T-helper 1 cell (primary cell): ENCODE results near the gene TFB2M.
A peak's percentile ranks its signal among the peaks of the same experiment; 100 is the strongest.

Source experiments
- DNase-seq, 5 donors: peaks; one replicate each; pipeline ENCODE4 v3.0.0-alpha.2; 2012 to 2020

Gene TFB2M

DNA sequence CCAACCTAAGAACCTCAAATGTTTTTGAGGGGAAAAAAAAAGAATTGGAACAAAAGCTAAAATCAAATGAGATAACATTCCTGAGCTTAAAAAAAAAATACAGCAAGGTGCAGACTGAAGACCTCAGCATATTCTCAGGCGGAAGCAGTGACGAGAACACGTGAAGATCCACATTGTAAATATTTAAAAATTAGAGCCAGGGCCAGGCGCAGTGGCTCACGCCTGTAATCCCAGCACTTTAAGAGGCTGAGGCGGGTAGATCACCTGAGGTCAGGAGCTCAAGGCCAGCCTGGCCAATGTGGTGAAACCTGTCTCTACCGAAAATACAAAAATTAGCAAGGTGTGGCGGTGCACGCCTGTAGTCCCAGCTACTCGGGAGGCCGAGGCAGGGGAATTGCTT is 15.7 kb downstream of the TFB2M start:
- DNase-seq: no peak

DNA sequence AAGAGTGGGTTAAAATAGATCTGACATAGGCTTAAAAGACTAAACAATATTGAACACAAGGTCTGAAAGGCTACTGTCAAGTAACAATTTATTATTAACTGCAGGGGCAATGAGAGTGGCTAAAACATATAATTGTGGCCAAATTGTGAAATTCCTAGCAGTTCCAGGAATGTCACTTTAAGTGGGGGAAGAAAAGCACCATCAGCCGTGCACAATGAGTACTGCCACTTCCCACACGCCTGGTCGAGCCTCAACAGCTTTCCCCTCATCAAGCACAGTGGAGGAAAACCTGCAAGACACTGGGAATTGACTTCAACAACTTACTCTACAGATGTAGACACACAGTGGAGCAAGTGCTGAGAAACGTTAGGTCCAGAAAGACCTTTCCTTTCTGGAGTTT is 16.4 kb downstream of the TFB2M start:
- DNase-seq: no peak

DNA sequence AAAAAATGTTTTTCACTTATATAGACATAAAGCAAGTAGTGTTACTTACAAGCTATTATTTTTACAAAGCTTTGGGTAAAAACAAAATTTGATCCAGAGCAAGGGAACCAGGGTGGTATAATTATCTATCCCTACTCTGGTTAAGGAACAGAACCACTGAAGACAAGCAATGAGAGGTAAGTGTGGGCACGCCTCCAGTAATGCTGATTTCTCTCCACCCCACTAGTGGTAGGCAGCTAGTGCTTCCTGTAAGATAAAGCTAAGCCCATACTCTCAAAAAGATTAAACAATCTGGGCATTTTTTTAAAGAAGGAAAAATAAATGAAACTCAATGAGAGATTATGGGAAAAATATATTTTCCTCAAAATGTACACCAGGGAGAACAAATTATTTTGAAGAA is 22.1 kb downstream of the TFB2M start:
- no peak for DNase-seq

DNA sequence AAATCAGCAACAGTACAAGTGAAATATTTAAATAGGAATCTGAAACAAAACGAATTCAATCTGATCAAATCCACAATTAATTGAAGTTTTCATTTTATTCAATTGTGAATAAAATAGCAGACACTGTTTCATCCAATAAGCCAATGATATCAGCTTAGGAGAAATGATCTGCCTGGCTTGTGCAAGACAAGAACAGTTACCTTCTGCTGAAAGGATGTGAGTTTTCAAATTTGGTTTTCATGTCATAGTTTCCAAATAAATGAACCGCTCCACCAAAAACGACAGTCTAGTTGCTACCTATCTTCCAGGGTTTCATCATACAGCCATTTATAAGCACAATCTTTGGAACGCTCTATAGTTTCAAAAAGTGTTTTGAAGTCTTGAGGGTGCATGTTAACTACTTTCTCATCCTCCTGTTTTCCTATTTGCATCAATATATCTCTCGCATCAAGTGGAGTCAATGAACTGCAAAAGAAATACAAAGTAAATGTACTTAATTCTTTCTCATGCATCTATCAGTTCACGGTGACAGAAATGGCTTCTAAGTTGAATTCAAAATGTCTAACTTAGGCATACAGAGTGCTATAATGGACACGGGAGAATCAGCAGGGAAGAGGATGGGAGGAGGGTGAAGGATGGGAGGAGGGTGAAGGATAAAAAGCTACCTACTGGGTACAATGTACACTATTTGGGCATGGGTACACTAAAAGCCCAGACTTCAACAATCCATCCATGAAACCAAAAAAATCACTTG is 25.1 kb downstream of the TFB2M start:
- DNase-seq: no peak

DNA sequence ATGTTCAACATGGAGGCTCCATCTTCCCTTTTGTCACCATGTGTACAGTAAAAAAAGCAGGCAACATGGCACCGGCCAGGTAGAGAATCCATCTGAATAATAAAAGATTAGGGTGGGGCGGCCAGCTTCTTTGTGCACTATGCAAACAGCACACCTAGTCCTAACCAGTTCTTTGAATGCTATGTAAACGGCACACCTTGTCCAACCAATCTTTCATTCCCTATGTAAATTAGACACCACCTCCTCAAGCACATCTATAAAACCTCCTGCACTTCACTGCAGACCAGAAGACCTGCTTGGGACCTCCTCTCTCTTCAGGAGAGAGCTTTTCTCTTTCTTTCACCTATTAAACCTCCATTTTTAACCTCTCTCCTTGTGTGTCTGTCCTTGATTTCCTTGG is 28.2 kb downstream of the TFB2M start:
- no peak for DNase-seq

DNA sequence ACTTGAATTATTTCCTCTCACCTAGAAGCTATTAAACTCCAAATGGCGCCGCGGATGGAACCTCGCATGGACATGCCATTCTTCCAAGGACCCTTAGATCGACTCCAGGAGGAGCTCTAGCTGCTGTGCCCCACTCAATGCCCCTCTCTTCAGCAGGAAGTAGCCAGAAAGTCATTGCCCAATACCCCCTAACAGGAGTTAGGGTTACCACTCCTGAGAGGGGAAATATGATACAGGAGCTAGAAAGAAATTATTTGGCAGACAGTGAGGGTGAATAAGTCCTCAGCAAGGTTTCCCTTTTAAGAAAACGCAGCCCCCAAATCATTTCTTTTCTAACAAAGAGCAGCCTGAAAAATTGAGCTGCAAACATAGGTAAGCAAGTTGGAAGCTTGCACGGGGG is 28.6 kb downstream of the TFB2M start:
- no peak for DNase-seq

DNA sequence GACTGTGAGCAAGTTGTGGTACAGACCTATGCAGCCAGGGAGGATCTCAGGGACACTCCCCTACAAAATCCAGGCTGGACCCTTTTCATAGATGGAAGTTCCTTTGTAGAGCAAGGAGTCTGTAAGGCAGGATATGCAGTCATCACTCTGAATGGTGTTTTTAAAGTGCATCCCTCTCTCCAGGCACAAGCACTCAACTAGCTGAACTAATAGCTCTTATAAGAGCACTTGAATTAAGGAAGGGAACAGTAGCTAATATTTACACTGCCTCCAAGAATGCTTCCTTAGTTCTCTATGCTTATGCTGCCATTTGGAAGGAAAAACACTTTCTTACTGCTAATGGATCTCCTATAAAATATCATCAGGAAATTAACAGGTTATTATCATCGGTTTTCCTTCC is 31.9 kb downstream of the TFB2M start:
- no peak for DNase-seq

DNA sequence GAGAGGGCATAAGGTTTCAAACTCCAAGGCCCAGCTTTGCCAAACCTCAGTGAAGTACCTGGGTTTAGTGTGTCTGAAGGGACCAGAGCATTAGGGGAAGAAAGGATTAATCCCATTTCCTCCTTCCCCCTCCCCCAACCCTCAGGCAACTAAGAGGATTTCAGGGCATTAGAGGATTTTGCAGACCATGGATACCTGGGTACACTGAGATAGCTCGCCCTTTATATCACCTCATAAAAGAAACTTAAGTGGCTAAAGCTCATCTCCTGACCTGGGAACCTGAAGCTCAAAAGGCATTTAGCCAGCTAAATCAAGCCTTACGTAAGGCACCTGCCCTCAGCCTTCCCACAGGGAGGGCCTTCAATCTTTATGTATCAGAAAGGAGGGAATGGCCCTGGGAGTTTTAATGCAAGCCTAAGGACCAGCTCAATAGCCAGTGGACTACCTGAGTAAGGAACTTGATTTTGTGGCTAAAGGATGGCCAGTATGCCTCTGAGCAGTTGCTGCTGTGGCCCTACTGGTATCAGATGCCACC is 32.6 kb downstream of the TFB2M start:
- DNase-seq: no peak

DNA sequence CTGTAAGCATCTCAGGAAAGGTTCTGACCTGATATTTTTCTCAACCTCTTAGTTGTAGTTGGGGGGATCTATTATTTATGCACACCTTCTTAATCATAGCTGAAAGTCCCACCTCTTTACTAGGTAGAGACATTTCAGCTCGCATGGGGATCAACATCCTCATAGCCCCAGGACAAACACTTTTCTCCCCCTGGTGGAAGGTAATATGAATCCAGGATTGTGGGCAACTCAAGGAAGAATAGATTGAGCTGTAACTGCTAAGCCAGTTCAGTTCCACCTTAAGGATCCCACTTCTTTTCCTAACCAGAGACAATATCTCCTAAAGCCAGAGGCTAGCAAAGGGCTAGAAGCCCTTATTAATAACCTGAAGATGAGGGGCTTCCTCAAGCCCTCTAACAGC is 33.5 kb downstream of the TFB2M start:
- no peak for DNase-seq

DNA sequence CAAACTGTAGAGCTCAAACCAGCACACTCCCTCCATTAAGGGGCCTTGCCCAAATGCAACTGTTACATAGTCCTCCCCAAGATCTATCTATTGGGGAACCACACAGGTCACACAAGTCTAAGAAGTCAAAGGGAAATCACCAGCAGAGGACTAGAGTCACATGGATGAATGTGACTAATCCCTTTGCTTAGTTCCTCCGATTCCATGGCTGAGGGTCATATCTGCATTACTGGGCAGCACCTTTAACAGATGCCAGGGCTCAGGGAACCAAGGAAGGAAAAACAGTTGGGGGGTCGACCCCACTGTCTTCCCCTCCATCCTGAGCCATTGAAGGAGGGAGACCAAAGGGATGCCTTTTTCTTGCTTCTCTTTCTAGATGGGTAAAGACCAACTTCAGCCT is 35.6 kb downstream of the TFB2M start:
- no peak for DNase-seq

DNA sequence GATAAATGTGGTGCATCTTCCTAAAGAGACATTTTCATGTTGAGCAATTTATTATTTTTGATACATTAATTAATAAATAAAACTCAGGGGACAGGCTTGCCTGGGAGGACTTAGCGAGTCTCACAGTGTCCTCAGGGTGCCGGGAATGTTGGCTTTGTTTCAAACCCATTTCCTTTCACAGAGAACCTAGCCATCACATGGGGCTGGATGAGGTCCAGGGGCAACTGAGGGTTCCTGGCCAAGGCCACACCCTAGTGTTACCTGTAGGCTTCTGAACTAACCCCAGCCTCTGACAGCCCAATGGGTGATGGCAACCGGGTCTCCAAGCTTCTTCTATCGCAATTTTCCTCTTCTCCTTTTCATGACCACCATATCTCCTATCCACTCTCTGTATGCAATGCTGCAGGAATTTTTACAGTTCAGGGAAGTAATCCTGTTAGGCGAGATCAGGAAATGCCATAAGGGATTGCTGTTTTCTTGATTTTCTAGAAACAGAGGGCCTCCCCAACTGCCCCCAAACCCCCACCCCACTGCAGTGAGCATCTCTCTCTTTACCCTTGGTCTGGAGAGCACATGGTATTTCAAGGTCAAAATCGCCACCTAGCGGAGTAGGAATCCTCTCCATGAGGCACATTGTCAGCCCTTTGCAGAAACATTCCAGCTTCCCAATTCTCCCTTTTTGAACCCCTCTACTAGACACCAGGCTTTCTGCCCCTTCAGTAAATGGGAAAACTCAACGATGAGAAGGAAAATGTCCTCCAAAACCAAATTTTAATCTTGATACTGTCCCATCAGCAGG is 36.9 kb downstream of the TFB2M start:
- DNase-seq: no peak

DNA sequence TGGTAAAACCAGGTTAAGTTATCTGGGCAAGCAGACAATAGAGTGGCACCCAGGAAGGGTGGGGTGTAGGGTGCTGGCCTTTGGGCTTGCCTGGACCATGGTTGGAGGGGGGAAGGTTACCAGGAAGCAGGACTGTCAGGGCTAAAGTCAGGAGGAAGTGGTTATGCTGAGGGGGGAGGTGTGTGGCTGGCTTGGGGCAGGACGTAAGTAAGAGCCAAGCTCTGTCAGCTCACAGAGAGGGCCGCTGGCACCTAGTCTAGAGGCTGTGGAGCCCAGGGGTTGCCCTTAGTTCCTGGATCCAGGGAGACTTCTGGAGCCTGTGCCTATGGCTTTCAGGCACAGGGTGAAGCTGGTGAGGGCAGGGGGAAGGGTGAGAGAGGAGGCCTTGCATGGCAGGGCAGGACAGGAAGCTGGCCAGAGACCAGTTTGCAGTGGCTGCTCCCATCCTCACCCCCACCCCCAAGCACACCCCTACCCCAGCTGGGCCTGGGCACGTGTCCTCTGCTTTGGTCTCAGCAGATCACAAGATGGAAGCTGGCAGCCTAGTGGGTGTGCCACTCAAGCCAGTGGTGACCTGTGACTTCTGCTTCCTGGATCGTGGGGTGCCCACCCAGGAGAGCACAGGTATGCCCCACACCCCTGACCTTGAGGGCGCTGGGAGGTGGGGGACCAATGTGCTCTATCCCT is 38.5 kb downstream of the TFB2M start:
- DNase-seq: peak in 1 of 5 donors; percentile 28

DNA sequence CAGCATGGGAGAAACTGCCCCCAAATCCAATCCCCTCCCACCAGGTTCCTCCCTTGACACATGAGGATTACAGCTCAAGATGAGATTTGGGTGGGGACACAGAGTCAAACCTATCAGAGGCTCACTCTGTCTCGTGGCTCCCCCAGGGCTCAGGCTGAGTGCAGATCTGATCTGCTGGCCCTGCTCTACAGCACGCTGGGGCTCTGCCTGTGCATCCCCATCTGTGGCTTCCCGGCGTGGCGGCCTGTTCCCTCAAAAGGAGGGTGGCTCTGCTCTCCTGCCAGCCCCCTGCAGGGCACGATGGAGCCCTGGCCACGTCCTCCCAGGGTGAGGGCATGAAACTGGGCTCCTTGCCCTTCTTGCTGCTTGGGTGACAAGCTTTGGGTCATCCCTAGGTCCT is 39.1 kb downstream of the TFB2M start:
- DNase-seq: no peak

DNA sequence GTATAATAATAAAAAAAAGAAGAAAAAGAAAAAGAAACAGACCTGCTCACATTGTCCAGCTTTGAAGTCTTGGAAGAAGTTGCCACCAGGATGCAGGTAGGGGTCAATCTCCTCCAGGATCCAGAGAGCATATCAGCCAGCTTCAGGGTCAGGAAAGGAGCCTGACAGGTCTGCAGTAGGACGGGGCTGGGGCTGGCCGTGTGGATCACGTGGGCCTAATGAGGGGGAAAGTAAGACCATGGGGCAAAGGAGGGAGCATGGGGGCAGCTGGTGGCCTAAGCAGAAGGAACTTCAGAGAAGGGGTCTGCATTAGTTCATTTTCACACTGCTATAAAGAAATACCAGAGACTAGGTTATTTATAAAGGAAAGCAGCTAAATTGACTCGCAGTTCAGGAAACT is 39.7 kb downstream of the TFB2M start:
- DNase-seq: no peak

DNA sequence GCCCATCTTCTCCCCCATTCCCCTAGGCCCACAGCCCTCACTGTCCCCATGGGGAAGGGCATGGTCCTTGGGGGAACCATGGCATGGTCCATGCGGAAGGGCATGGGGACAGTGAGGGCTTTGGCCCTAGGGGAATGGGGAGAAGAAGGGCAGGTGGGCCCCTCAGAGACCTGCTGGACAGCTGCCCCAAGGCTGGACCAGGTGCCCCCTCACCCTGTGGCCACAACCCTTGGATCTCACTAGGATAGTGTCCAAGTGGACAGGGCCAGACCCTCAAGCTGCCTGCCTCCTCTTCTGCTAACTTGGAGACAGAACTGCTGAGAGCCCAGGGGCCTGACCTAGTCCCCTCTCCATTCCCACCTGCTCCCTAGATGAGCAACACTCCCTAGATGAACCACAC is 46.5 kb downstream of the TFB2M start:
- DNase-seq: no peak

DNA sequence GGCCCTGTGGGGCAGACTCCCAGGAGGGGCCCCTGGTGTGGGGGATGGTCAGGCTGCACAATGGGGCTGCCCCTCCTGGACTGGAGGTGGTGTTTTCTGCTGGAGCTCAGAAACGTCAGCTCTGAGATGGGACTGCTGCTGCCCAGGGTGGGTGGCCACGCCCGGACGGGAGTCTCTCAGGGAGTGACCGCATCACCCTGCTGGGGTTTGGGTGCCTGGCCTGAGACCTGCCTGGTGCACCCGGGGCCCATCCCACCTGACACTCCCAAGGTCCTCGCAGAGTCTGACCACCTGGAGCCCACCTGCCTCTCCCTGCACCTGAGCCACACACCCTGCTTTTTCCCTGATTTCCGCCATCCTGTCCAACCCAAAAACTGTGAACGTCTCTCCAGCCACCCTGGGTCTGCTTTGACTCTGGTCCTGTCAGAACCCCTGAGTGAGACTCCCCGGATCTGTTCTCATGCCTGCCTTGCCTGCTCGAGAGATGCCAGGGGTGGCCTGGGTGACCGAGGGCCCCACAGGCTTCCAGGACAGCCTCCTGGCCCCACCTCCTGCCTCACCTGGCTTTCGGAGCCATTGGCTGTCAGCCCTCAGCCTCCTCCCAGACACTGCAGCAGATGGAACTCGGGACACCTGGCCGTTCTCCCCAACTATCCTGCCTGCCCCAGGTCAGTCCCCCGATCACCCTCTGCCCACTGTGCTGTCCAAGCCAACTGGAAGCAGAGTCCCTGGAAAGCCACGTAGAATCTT is 47.4 kb downstream of the TFB2M start:
- DNase-seq: no peak

DNA sequence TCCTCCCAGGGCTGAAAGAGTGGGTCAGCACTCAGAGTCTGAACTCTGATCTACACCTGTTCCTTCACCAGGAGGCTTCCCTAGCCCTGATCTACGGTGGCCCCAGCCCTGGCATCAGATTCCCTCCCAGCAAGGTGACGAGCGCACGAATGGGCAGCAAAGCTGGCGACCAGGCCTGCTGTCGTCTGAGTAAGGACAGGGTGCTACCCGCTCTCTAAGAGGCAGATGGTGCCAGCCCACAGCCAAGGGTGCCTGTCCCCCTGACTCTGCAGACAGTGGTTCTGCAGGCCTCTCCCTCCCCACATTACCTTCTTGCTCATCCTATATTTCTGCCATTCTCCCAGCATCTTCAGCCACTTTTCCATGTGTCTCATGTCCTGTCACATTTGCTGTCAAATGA is 48.7 kb downstream of the TFB2M start:
- no peak for DNase-seq

DNA sequence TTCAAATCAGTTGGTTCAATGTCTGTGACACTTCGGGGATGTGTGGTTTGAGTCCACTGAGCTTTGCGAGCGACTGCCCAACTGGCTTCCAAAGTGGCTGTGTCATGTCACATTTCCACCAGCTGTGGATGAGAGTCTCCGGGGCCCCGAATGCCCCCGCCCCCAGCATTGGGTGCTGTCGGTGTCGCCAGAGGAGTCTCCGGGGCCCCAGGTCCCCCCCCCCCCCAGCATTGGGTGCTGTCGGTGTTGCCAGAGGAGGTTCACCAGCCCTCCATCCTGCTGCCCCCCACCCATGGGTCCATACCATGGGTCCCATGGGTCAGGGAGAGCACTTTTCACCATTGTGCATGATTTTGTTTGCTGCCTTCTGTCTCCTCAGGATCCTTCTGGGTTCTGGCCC is 49.9 kb downstream of the TFB2M start:
- no peak for DNase-seq

DNA sequence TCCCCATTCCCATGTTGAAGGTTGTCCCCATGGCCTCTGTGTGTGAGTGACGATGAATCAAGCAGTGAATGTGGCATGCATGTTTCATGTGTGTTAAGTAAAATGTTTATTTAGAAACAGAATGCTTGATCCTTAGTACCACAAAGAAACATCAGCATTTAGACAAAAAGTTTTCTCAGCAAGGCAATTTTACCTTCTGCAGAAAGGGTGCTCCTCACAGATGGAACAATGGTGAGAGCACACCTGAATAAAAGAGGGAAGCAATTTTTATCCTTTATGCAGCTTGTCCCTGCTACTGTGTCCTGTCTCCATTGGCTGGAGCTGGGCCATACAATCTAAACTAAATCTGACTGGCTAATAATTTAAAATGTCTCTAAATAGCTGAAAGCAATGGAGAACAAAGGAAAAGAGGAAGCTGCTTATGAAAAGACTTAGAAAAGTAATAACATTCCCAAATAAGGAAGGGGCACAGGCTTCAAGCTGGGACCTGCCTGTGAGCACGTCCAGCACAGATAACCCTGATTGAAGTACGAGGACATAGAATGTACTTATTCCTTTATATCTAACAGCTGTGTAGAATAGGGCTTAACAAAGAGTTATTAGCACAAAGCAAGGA is 50.6 kb downstream of the TFB2M start:
- no peak for DNase-seq

DNA sequence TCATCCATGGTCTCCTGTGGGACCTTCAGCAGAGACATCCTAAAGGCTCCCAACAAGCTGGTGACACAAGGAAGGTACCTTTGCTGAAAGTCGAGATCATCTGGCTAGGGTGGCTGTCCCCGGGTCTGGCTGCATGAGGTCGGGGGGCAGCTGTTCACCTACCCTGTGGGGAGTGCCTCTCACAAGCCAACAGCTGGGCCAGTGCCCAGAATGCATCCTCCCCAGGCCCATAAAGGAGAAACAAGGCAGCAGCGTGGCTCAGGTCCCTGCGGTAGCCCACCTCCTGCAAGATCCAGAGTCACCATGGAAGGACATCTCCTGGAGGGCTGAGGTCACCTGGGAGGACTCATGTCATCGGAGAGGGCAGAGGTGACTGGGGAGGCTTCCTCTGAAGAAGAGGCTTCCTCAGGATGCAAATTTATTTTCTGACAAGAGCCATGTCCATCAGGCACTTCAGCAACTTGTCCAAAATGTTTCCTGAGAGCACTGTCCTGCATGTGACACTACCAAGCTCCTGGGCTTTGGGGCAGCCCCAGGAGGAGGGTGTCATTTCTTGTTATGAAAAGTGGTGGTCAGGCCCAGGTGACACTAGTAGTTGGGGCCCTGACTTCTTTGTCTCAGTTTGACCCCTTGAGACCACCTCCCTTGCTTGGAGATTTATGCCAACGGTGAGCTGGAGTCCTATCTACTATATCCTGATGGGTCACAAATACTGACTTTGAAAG is 52.3 kb downstream of the TFB2M start:
- DNase-seq: no peak

DNA sequence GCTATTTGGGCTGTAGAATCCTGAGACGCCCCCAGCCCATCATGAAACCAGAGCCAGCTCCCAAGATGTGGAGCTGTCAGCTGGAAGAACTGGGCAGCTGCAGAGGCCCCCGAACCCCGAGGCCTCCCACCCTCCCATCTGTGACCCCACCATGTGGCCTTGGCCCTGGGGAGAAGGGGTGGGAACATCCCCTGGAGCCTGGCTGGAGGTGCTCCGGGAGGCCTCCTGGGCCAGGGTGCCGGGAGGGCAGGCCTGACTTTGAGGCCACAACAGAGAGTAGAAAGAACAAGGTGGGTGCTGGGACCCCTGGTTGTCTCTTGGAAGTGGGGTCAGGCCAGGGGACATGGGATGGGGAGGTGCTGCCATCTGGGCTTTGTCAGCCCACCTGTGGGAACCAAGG is 53.0 kb downstream of the TFB2M start:
- DNase-seq: no peak

DNA sequence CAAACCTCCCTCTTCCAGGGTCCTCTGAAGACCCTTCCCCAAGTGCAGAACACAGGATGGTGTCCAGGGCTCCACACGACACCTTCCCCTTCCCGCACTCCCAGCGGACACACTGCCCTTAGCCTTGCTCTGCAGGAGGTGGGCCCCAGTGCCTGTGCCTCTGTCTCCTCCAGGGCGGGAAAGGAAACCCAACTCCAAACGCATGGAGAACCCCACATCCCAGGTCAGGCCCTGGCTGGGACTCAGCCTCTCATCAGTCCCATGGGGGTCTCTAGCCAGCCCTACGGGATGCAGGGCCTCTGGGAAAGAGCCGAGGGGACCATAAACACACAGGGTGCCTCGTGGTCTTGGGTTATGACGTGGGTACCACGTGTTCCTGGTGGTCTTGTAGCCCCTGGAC is 53.4 kb downstream of the TFB2M start:
- no peak for DNase-seq
